ENCODE results near the gene PODXL. TPM values are rescaled to one million over a fixed set of nuclear protein-coding genes. Genes with fewer than 3 reads are reported as not detected.
"Not testable (repeated sequence)": the region's sequence is repeated elsewhere in the genome, so short reads cannot be mapped to it uniquely, and the experiment has no call there.

PODXL gene
- total RNA-seq, 2 donors from 2014 or later, result 23.0 to 50.8 TPM

DNA sequence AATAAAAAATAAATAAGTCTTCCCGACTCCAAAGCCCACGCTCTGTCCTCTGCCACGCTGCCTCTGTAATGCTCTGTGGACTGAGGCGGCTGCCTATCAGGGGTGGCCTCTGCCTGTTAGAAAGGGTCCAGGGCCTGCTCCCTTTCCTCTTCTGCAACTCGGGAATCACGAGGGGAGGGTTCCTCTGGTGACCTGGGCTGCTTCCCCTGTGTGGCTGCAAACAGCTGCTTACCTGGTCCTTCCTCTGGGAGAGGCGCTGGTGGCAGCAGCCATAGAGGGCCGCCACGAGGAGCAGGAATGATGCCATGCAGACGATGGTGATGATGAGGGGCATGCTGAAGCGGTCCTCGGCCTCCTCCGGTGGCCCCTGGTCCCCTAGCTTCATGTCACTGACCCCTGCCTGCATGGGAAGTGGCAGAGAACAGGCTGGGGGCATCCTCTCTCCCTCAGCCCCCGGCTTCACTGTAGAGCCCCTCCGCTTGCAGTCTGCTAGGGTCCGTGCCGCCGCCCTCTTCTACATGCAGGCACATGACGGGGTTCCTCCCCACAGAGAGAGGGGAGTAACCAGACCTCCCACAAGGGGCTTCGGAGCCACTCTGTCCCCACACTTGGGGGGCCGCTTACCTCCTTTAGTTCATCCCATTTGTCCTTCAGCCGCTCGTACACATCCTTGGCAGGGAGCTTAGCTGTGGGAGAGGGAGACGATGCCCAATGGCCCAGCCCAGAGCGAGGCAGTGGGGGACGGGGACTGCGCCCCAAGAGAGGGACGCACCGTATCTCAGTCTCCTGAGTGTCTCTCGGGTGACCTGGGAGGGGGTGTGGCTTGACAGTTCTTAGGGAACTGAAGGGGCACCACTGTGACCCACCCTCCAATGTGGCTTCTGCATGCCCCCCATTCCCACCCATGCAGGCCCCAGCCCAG, 50.5 kb downstream of the PODXL start:
- TF ChIP-seq, protein P1, sequence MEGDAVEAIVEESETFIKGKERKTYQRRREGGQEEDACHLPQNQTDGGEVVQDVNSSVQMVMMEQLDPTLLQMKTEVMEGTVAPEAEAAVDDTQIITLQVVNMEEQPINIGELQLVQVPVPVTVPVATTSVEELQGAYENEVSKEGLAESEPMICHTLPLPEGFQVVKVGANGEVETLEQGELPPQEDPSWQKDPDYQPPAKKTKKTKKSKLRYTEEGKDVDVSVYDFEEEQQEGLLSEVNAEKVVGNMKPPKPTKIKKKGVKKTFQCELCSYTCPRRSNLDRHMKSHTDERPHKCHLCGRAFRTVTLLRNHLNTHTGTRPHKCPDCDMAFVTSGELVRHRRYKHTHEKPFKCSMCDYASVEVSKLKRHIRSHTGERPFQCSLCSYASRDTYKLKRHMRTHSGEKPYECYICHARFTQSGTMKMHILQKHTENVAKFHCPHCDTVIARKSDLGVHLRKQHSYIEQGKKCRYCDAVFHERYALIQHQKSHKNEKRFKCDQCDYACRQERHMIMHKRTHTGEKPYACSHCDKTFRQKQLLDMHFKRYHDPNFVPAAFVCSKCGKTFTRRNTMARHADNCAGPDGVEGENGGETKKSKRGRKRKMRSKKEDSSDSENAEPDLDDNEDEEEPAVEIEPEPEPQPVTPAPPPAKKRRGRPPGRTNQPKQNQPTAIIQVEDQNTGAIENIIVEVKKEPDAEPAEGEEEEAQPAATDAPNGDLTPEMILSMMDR (IDR thresholded peaks at IDR 0.05), result no peak
- DNase-seq (ENCODE audit: low spot score), result no peak
- Histone ChIP-seq H3K36me3 (no peaks in the 10 kb centered on the region), H3K27ac (no peak overlapping the region), H3K9me3 (no peaks in the 10 kb centered on the region), H3K27me3 (replicated peaks; ENCODE audit: insufficient read depth) (no peaks in the 10 kb centered on the region), H3K4me1 (ENCODE audit: control insufficient read depth in 1 of 2, low read depth in 2 of 2) (peaks cover 2 to 14% of the 10 kb centered on the region in 2 donors), H3K4me3 (no peak overlapping the region)
- ATAC-seq (ENCODE audit: insufficient number of reproducible peaks, low FRiP score, low read depth), result no peak

DNA sequence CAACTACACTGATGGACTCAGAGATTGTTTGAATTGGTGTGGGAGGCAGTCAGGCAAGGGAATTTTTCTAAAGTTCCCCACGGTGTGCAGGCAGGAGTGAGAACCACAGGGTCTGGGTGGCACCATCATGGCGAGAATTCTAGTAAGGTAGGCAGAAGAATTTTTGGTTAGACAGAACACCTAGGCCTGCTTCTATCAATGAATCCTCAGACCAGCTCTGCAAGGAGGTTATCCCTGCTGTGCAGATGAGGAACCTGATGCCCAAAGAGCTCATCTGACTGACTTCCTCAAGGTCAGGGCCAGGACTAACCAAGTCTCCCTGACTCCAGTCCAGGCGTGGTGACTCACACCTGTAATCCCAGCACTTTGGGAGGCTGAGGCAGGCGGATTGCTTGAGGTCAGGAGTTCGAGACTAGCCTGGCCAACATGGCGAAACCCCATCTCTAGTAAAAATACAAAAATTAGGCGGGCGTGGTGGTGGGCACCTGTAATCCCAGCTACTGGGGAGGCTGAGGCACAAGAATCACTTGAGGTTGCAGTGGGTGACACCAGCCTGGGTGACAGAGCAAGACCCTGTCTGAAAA, 51.3 kb downstream of the PODXL start:
- H3K27ac ChIP-seq; H3K27me3 ChIP-seq (replicated peaks; ENCODE audit: insufficient read depth); H3K9me3 ChIP-seq; H3K36me3 ChIP-seq; H3K4me3 ChIP-seq; DNase-seq (ENCODE audit: low spot score); ATAC-seq (ENCODE audit: insufficient number of reproducible peaks, low FRiP score, low read depth): not testable (repeated sequence)
- H3K4me1 ChIP-seq (ENCODE audit: control insufficient read depth in 1 of 2, low read depth in 2 of 2), result peaks cover 2 to 14% of the 10 kb centered on the region in 2 donors

DNA sequence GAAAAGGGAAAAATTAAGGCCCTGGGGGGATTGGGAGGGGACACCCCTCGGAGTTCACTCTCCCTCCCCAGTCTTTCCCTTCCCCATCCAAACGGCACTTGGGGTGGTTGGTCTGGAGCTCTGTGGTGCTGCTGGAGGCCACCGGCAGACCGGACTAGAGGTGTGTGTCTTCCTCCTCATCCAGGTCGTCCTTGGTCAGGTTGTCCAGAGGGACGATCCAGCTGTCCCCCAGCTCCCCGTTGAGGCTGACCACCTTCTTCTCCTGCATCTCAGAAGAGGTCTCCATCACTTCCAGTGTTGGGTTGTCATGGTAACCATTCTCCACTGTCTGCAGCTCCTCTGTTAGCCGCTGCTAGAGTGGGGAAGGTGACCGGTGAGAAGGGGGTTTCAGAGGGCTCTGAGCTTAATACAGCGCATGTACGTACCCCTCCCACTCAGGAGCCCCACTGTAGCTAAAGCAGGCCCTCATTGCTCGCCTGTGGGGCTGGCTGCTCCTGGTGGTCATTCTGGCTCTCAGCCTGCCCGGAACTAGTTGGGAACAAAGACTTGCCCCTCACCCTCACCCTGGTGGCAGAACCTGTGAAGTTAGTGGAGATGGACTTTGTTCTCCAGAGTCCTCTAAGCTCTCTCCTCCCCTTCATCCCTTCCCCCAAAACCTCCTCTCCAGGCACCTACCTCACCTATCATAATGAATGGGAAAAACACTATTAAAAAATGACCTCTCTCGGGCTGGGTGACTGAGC, 52.1 kb downstream of the PODXL start:
- H3K36me3 ChIP-seq, result no peaks in the 10 kb centered on the region
- no peaks in the 10 kb centered on the region for H3K27me3 ChIP-seq (replicated peaks; ENCODE audit: insufficient read depth)
- peaks cover 2 to 14% of the 10 kb centered on the region in 2 donors for H3K4me1 ChIP-seq (ENCODE audit: control insufficient read depth in 1 of 2, low read depth in 2 of 2)
- H3K27ac ChIP-seq, result no peak overlapping the region
- no peak for ATAC-seq (ENCODE audit: insufficient number of reproducible peaks, low FRiP score, low read depth)
- H3K9me3 ChIP-seq, result no peaks in the 10 kb centered on the region
- TF ChIP-seq, protein P1 (IDR thresholded peaks at IDR 0.05), result no peak
- H3K4me3 ChIP-seq, result no peak overlapping the region
- DNase-seq (ENCODE audit: low spot score), result no peak

DNA sequence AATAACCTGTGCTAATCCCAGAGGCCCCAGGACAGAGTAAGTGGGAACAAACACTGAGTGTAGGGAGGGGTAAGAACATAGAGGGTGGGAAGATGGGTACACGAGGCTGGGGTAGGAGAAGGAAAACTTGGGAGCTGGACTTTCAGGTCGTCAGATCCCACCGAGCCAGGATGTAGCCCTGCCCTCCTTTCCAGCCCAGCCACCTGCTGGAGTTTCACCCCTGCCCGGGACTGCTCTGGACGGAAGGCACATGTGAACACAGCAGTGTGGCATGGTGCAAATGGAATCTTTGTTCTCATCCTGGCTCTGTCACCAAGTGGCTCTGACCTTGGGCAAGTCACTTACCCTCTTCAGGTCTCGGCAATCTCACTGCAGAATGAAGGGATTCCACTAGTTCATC, 52.8 kb downstream of the PODXL start:
- TF ChIP-seq, protein P1 (IDR thresholded peaks at IDR 0.05), result no peak
- Histone ChIP-seq H3K27ac (no peak overlapping the region), H3K36me3 (no peaks in the 10 kb centered on the region), H3K9me3 (no peaks in the 10 kb centered on the region), H3K4me1 (ENCODE audit: control insufficient read depth in 1 of 2, low read depth in 2 of 2) (peaks cover 2 to 14% of the 10 kb centered on the region in 2 donors), H3K27me3 (replicated peaks; ENCODE audit: insufficient read depth) (no peaks in the 10 kb centered on the region), H3K4me3 (no peak overlapping the region)
- no peak for DNase-seq (ENCODE audit: low spot score)
- no peak for ATAC-seq (ENCODE audit: insufficient number of reproducible peaks, low FRiP score, low read depth)

- no peak overlapping the region for H3K4me3 ChIP-seq
- peaks cover under 1 to 11% of the 10 kb centered on the region in 2 donors for H3K4me1 ChIP-seq (ENCODE audit: control insufficient read depth in 1 of 2, low read depth in 2 of 2)
- ATAC-seq (ENCODE audit: insufficient number of reproducible peaks, low FRiP score, low read depth), result no peak
- no peaks in the 10 kb centered on the region for H3K36me3 ChIP-seq
- no peaks in the 10 kb centered on the region for H3K9me3 ChIP-seq
- H3K27me3 ChIP-seq (replicated peaks; ENCODE audit: insufficient read depth), result no peaks in the 10 kb centered on the region
- TF ChIP-seq, protein P1 (IDR thresholded peaks at IDR 0.05), result no peak
- no peak overlapping the region for H3K27ac ChIP-seq
- DNase-seq (ENCODE audit: low spot score), result no peak
Measured at GRCh38 chr7:131502810-131503508, 53.5 kb downstream of the PODXL start.
